HG02763 (cell line): Measurements from ENCODE around the gene PEA15.

Experiments used
- ATAC-seq: cut with Tn5 transposase; IDR thresholded peaks from one replicate; pipeline ENCODE4 v1.9.1; 2021; ENCODE audit warnings: mild to moderate bottlenecking, moderate library complexity; ENCODE audit not compliant: unreplicated experiment

PEA15 gene, protein sequence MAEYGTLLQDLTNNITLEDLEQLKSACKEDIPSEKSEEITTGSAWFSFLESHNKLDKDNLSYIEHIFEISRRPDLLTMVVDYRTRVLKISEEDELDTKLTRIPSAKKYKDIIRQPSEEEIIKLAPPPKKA

DNA sequence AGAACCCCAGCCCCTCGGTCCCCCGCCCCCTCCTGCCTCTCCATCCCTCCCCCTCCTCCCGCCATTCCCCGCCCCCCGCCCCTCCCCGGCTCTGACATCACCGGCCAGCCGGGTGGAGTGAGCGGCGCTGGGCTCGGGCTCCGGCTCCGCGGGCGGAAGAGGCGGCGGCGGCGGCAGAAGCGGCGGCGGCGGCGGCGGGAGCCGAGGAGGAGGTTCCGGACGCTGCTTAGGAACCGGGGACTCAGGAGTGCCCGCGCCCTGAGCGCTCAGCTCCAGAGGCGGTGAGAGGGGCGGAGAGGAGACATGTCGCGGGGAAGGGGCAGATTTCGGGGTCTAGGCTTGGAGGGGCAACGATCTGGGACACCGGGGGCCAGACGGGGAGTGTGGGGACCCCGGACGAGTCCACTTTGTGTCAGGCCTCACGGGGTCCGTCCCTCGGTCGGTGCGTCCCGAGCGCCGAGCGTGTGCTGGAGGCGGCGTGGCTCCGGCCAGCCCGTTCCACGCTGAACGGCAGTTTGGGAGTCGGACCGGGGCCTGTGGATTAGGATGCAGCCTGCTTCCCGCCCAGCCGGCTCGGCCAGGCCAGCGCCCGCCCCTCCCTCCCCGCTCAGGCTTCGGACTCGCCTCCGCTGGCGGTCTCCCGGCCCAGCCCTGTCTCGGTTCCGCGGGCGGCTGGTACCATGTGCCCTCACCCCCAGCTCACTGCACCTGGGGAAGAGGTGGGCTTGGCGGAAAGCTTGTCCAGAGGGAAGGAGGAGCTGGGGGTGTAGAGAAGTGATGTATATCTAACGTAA, at the start of gene PEA15:
Gene PEA15, plus strand, starts transcription at position 143 of the 794 bp plus-strand sequence. CDS start 6,161 bp downstream, outside the sequence.
- peak; percentile 40 for ATAC-seq

DNA sequence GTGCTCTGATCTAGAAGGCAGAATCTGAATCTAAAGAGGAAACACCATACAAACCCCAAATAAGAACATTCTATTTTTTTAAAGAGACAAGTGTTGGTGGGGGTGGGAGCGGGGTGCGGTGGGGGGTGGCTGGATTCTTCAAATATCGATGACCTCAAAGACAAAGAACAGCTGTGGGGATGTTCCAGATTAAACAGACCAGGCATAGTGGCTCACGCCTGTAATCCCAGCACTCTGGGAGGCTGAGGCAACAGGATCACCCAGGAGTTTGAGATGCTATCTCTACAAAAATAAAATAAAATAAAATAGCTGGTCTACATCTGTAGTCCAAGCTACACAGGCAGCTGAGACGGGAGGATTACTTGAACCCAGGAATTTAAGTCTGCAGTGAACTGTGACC, 48.8 kb upstream of the PEA15 start:
- ATAC-seq: no peak

DNA sequence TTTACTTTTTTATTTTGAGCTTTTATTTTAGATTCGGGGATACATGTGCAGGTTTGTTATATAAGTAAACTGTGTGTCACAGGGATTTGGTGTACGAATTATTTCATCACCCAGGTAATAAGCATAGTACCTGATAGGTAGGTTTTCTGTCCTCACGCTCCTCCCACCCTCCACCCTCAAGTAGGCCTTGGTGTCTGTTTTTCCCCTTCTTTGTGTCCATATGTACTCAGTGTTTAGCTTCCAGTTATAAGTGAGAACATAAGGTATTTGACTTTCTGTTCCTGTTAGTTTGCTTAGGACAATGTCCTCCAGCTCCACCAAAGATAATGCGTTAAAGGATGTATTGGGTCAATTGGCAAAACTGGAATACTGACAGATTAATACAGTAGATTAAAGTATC, 48.0 kb upstream of the PEA15 start:
- ATAC-seq: no peak

DNA sequence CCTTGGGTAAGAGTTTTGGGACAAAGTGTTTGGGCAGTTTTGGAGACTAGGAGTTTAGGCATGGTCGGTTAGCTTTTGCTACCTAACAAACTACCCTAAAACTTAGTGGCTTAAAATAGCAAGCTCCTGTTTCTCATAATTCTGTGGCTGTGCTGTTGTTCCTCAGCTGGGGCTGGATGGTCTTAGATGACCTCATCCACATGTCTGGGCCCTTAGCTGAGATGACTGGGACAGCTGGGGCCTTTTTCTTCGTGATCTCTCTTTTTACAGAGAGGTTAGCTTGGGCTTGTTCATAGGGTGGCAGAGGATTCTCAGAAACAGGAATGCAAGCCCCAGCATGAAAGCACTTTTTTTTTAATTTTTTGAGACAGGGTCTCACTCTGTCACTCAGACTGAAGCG, 47.2 kb upstream of the PEA15 start:
- no peak for ATAC-seq

DNA sequence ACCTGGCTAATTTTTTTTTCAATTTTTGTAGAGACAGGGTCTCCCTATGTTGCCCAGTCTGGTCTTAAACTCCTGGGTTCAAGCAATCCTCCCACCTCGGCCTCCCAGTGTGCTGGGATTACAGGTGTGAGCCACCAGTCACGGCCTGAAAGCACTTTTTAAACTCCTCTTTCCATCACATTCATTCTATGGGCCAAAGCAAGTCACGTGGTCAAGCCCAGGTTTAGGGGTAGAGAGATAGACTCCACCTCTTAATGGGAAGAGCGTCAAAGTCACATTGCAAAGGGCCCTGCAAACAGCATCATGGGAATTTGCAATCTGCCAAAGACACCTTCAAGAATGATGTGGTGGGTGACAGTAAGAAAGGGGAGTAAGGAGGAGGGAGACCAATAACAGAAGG, 46.6 kb upstream of the PEA15 start:
- ATAC-seq: no peak

DNA sequence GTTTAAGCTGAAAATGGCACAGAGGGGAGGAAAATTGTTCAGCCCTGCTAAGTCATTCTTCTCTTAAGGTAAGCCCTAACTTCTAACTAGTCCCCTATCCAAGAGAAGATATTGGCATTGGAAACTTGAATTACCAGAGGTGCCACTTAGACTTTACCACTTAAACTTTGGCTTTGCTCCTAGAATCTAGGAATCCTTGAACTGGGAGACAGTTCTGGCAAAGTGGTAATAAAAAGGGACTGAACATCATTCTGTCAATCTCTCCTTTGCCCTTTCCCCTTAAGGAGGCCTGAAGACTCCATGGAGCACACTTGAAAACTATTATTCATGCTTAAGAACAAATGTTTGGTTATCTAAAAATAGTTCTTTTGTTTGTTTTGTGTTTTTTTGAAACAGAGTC, 45.3 kb upstream of the PEA15 start:
- ATAC-seq: no peak

DNA sequence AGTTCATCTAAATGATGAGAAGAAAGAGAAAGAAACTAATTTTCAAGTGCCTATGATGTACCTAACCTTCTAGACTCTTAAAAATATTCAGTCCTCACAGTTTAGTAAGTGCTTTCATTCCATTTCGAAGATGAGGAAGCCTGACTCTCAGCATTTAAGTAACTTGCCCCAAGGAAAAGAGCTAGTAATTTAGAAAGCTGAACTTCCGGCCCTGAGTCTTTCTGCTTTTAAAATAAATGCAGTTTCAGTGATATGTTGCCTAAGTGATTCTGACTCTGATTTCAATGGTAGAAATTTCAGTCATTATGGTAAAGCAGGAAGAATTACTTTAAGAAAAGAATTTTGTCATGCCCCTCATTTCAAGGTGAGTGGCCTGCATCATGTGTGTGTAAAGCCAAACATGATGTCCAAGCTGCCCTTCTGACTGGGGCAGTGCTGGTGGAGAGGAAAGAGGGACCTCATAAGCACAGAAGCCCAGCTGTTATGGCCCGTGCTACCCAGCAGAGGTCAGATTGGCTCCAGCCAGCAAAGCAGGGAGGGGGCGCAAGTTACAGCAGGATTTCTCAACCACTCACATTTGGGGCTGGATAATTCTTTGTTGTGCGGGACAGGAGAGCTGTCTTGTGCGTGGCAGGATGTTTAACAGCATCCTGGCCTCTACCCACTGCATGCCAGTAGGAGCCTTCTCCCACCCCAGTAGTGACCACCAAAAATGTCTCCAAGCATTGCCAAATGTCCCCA, 43.0 kb upstream of the PEA15 start:
- no peak for ATAC-seq

DNA sequence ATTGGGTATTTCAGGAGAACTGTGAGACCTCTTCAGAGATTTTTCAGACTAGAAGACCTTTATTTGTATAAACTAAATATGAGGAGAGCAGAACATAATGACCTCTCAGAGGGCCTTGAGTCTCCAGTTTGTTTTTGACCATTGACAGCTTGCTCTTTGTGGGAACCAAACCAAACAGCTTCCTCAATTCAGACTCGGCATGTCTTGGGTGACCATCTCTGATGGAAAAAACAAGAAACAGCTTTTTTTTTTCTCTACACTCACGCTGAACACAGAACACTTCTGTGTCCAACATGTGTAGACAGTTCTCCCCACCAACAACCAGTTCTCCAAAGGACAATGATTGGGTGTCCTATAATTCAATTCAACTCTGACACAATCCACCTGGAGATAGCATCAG, 42.3 kb upstream of the PEA15 start:
- ATAC-seq: no peak

DNA sequence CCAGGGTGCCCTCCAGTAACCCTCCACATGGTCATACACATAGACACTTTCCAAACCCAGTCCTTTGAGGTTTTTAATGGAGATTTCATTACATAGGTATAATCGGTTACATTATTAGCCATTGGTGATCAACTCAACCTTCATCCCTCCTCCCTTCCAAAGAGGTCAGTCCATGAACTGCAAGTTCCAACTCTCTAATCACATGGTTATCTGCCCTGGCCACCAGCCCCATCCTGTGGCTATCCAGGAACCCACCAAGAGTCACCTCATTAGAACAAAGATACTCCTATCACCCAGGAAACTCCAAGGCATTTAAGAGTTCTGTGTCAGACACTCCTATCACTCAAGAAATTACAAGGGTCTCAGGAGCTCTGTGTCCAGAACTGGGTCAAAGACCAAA, 41.6 kb upstream of the PEA15 start:
- no peak for ATAC-seq

DNA sequence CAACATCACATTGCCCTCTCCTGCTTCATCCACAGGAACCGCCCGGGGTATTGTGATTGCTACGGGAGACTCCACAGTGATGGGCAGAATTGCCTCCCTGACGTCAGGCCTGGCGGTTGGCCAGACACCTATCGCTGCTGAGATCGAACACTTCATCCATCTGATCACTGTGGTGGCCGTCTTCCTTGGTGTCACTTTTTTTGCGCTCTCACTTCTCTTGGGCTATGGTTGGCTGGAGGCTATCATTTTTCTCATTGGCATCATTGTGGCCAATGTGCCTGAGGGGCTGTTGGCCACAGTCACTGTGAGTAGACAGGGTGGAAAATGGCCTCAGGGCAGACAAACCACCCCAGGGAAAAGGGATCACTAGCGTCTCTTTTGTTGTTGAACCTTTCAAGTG, 41.1 kb upstream of the PEA15 start:
- no peak for ATAC-seq

DNA sequence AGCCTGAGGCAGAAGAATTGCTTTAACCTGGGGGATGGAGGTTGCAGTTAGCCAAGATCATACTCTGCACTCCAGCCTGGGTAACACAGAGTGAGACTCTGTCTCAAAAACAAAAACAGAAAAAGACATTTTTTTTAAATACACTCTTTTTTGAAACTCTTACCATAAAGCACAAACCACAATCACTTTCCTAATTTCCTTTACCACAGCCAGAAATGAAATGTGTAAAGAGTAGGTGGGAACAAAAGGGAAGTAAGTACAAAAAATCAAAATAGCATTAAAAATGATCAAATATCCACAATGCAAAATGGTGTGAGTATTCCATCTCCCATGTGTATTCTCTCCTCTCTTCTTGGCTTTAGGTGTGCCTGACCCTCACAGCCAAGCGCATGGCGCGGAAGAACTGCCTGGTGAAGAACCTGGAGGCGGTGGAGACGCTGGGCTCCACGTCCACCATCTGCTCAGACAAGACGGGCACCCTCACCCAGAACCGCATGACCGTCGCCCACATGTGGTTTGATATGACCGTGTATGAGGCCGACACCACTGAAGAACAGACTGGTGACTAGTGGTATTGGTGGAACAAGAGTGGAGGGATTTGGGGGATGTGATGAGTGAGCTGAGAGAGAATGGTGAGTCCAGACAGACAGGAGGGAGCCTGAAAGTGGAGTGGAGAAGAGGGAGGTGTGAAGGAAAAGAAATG, 38.9 kb upstream of the PEA15 start:
- no peak for ATAC-seq

DNA sequence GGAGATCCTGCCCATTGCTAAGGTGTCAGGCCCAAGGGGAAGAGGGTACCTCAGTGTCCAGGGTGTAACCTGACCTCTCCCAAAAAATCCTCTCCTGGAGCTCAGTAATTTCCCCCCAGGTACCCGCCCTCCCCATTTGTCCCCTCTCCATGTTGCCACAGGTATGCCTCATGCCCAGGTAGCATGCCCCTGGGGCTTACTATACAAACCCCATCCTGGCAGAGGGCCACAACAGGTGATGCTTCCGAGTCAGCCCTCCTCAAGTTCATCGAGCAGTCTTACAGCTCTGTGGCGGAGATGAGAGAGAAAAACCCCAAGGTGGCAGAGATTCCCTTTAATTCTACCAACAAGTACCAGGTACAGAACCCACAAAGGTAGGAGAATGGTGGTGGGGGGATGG, 38.1 kb upstream of the PEA15 start:
- ATAC-seq: no peak

DNA sequence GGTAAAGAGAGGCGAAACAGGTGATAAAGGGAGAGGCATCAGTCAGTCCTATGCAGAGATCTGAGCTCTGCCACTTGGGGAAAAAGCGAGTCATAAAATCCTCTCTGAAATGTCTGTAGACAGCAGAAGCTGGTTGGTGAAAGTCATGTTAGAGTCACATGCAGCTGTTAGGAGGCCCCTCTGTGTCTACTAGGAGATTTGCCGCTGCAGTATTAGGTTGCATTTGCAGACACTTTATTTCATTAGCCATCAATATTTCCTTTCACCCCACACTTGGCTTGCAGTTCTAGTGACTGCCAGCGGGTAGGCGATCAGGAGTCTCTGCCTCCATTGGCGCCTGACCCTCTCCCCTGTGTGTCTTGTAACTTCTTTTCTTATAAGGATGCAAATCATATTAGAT, 37.6 kb upstream of the PEA15 start:
- ATAC-seq: no peak

DNA sequence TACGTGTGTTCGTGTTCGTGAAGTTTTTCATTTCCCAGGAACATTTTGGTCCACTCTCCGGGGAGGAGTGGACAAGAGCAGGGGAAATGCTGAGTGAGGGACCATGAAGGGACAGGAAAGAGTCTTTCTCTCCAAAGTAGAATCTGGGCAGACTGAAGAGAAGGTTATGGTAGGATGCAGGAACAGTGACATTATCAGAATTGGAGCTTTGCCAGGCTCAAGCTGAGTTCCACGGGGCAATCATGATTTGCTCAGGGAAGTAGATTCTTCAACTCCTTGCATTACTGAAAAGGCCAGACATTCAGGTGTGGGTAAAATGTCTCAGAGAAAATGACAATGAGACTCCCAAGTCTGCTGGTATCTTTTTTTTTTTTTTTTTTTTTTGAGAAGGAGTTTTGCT, 37.2 kb upstream of the PEA15 start:
- ATAC-seq: no peak

DNA sequence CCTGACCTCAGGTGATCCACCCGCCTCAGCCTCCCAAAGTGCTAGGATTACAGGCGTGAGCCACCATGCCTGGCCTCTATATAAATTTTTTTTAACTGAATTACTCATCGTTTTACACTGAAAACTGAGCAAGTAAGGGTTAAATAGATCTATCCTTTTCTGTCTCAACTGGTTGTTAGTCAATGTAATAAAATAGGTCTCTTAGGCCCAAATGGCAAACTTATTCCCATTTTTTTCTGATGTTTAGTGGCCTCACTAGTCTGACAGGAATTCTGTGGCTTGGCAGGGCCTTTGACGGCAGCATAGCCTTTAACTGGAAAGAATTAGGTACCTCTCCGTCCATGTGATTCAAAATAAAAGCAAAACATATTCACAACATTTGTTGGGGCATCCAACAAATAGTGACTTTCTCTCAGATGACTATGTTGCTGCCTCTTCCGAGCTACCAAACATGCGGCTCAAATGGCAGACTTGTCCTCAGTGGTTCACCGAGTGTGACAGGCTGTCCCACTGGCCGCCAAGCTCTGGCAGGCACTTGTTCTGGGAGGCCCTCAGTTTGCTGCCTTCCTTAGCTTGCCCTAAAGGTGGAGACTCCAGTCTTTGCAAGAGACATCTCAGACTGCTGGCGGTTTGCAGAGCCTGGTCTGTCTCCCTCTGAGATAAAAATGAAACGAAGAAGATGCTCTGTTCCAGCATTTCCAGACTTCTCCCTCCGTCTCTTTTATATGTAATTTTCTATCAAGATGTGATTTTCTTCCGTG, 36.4 kb upstream of the PEA15 start:
- ATAC-seq: no peak

DNA sequence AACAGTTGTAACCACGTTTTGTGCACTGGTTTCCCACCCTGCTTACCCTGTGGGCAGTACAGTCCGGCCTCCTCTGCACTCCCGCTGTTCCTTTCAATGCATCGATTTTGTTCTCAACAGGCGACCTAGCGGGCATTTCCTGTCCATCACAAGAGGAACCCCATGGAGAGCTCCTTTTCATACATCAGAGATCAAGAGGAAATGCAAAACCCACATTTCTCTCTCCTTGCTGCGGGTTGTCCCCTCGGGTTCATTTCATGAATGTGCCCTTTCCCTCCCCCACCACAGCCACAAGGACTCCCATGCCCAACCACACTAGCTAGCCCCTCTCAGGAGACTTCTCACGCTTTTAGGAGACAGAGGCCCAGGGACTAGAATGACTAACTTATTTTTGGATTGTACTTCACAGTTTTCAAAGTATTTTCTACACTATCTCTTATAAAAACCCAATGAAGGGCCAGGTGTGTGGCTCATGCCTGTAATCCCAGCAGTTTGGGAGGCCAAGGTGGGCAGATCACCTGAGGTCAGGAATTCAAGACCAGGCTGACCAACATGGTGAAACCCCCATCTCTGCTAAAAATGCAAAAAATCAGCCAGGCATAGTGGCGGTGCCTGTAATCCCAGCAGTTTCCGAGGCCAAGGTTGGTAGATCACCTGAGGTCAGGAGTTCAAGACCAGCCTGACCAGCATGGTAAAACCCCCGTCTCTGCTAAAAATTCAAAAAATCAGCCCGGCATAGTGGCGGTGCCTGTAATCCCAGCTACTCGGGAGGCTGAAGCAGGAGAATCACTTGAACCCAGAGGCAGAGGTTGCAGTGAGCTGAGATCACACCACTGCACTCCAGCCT, 35.4 kb upstream of the PEA15 start:
- no peak for ATAC-seq

DNA sequence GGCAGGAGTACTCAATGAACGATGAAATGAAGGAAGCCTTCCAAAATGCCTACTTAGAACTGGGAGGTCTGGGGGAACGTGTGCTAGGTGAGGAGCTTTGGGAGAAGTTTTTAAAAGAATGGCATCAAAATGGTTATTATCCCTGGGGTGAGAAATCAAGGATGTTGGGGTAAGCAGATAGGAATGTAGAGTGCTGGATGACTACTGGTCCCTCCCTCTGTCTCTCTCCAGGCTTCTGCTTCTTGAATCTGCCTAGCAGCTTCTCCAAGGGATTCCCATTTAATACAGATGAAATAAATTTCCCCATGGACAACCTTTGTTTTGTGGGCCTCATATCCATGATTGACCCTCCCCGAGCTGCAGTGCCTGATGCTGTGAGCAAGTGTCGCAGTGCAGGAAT, 33.8 kb upstream of the PEA15 start:
- ATAC-seq: no peak

DNA sequence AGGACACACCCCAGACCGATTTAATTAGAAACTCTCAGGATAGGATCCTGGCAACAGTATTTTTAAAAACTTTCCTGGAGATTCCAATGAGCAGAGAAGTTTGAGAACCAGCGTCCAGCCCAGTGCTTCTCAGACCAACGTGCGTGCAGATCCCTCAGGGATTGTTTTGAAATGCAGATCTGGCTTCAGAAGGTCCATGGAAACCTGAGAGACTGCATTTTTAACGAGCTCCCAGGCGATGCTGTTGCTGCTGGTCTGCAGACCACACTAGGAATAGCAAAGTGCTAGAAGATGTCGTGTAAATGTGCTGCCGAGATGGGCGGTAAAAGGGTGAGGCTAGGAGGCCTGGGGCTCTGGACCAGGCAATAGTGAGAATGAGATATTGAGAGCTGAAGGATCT, 33.2 kb upstream of the PEA15 start:
- ATAC-seq: no peak

DNA sequence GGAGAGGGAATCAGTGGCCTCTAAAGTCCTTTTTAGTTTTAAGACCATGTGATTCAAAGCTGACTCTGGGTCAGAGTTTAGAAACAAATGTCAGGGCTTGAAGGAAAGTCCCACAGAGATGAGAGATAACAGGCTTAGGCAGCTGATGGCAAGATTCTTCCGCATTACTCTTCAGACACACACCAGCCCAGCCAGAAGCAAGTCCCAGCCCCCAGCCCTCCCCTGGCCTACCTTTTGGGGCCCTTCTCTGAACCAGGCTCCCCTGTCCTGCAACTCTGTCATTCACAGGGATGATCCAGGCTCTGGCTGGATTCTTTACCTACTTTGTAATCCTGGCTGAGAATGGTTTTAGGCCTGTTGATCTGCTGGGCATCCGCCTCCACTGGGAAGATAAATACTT, 28.0 kb upstream of the PEA15 start:
- ATAC-seq: no peak

DNA sequence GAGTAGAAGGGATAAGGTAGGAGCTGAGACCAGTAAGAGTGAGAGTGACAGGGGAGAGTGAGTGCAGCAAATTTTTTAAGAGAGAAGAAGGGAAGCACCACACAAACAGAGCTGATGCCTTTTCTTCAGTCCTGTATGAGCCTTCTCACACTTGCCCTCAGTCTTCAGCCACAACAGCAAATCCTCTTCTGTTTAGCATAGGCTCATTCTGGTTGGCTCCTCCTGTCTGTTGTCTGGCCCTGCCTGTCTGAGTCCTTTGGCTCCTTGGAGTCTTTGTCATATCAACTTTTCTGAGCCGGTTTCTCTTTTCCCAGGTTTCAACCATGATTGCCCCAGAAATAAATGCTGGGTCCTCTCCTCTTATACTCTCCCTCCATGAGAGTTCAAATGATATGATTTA, 27.5 kb upstream of the PEA15 start:
- no peak for ATAC-seq
